Erythroblast (primary cell): ENCODE measurements around the gene MOB3A.

ENCODE experiments used
- DNase-seq, 2 experiments: peaks; one replicate each; lab custom pipeline; 2025; lab: John Stamatoyannopoulos, UW
- GATA1 ChIP-seq: IDR thresholded peaks from 2 replicates; pipeline ENCODE4 v1.6.1; 2011; ENCODE audit warnings: low read depth, mild to moderate bottlenecking, control low read depth, low read length, moderate library complexity
- POLR2A ChIP-seq: IDR thresholded peaks from 2 replicates; pipeline ENCODE4 v1.6.1; 2011; ENCODE audit warnings: mild to moderate bottlenecking, low read length

MOB3A gene

DNA sequence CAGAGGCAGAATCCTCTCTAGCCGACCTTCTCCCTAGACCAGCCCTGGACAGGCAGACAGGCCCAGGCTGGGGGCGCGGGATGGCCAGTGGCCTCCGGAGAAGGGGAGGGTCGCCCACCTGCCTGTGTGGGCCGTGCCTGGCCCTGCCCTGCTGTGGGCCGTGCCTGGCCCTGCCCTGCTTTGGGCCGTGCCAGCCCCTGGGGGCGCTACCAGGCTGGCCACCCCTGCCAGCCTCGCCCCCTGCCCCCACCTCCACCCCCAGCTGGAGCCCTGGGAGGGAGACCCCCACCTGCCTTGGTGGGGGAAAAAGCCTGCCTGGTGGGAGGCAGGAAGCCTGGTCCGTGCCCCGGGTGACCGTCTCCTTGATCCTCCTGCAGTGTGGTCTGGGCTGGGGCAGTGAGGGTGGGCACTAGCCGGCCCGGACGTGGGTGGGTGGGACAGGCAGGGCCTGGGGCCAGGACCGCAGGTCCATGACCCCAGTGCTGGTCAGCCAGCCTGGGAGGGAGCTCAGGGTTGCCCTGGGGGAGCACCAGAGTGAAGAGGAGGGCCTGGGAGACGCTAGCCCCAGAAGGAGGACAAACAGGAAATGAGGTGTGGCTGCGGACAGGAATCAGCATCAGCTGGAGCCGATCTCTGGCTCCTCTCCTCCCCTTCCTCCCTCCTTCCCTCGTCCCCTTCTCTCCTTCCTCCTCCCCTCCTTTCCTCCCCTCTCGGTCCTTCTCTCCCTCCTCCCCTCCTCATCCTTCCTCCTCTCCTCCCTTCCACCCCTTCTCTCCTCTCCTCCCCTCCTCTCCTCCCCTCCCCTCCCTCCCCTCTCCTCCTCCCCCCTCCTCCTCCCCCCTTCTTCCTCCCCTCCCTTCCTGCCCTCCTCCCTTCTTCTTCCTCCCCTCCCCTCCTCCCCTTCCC lies 39.9 kb downstream of the MOB3A start:
- DNase-seq, result peak in 1 of 2 experiments; percentile 60
- peak; percentile 38 for TF ChIP-seq POLR2A
- no peak for TF ChIP-seq GATA1

DNA sequence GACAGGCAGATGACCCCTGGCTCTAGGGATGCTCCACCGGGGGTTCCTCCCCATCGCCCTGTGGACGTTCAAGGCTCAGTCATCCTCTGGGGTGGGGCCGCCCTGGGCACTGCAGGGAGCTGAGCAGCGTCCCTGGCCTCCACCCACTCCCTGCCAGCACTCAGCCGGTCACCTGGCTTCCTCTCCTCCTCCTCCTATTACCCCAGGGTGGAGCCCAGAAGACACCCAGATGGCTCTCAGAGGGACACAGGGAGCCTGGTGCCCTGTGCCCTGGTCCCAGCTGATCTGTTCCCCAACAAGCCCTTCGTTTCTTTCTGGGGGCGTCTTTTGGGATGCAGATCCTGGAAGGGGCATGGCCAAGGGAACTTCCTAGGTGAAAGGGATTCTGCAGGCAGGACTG lies 41.4 kb downstream of the MOB3A start:
- no peak for DNase-seq
- no peak for TF ChIP-seq GATA1
- no peak for TF ChIP-seq POLR2A

DNA sequence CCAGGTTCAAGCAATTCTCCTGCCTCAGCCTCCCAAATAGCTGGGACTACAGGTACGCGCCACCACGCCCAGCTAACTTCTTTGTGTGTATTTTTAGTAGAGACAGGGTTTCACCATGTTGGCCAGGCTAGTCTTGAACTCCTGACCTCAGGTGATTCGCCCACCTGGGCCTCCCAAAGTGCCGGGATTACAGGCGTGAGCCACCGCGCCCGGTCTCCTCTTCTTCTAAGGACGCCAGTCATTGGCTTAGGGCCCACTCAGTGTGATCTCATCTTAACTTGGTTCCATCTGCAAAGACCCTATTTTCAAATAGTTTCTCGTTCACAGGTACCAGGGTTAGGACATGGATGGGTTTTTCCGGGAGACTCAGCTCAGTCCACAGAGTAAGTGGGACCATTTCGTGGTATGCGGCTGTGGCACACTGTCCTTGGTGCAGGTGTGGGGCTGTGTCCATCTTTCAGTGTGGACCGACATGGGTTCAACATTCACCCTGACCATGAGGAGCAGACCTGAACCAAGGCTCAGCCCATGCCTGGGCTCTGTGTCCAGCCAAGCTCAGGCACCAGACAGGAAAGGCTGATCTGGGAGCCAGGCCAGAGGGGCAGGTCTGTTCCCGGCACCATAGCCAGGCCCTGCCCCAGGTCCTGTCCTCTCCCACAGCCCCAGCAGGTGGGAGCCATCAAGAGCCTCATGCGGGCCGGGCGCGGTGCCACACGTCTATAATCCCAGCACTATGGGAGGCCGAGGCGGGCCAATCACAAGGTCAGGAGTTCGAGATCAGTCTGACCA lies 42.3 kb downstream of the MOB3A start:
- DNase-seq, result no peak
- no peak for TF ChIP-seq POLR2A
- TF ChIP-seq GATA1, result no peak

DNA sequence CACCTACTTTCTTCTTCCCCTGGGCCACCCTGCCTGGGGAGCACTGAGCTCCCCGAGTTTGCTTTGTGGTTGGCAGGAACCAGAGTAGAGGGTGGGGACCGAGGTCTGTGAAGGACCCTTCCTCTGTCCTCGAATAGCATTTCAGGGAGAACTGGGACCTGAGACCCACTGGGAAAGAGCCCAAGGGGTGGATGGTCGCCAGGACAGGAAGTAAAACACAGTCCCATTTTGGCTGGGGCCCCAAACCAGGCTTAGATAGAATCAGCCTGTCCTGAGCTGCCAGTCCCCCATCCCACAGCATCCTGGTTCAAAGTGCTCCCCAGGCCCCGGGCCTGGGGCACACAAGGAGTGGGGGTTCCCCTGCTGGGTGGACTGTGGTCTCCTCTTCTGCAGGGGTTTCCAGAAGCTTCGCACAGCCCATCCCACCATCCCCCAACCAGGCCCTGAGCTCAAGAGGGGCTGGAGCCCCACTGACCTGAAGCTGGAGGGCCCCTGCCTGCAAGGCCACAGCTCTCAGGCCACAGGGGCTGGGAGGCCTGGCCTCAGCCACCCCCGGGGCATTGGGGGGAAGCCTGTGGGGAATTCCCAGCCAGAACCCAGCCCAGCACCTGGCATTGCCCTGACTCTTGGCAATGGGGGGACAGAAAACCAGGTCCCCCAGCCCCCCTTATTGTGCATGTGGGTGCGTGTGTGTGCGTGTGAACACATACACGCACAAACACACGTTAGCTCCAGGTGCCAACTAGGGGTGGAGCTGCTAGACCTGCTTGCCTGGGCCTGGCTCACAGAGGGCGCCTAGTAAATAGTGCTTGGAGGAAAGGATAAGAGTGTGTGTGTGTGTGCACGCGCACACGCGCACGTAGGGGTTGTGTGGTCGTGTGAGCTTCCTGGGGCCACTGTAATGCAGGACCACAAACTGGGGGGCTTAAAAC lies 44.1 kb downstream of the MOB3A start:
- no peak for DNase-seq
- no peak for TF ChIP-seq GATA1
- no peak for TF ChIP-seq POLR2A

DNA sequence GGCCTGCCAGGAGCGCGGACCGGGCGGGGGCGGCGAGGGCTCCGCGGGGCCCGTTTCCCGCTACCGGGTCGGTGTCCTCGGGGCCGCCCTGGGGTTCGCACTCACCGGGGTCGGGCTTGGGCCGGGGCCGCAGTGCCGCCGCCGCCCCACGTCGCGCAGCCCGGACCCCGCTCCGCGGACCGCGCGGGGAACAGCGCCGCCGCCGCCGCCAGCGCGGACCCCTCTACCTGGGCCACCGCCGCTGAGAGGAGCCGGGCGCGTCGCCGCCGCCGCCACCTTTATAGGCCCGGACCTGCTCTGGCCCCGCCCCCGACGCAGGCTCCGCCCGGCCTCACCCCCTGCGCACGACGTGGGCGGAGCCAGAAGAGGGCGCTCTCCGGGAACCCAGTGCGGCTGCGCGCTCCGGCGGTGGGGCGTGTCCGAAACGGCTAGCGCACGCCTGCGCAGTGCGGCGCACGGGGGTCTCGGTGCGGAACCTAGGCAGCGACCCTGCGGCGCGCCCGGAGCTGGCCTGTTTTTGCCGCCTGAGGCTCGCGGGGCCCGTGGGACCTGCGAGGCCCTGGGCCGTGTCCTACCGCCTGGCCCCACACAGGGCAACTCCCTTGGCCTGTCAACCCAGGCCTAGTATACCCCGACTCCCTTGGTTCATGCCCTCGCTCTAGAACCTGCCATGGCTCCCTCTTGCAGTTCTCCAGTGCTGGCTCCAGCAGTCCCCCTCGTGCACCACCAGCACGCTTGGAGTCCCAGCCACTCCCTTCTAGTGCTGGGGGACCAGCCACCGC lies 44.9 kb downstream of the MOB3A start, which contains the start of gene MKNK2:
TSS of gene MKNK2 (minus strand) at position 254 of the 782 bp plus-strand sequence. CDS start 393 bp downstream, outside the sequence.
- no peak for TF ChIP-seq GATA1
- TF ChIP-seq POLR2A, result peak; percentile 99

DNA sequence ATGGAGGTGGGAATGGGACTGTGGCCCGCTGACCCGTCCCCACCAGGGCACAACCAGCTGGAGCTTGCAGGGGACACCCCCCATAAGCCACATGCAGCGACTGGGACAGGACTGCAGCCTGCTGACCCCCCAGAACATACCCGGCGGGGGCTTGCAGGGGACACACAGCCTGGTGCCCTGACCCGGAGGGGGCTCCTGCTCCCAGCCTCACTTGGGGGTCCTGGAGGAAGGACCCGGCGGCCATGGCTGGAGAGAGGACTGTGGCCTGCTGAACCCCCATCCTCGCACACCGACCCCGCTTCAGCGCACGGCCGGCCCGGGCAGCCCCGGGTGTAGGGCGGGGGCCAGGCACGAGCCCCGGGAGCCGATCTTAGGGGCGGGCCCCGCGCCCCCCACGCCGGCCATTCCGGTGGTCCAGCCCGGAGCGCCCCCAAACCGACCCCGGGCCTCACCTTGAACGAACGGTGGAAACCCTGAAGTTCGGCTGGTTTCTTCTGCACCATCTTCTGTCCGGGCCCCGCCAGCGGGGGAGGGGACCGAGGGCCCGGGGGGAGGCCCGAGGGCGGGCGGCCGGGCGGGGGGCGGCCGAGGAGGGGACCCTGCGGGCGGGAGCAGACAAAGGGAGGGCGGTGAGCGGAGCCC lies 45.7 kb downstream of the MOB3A start:
- no peak for TF ChIP-seq POLR2A
- no peak for TF ChIP-seq GATA1
- peak; percentile 76 to 79 for DNase-seq

More for the DNA sequence above, 44.9 kb downstream of the MOB3A start, which contains the start of gene MKNK2:
- peak; percentile 91 to 97 for DNase-seq

DNA sequence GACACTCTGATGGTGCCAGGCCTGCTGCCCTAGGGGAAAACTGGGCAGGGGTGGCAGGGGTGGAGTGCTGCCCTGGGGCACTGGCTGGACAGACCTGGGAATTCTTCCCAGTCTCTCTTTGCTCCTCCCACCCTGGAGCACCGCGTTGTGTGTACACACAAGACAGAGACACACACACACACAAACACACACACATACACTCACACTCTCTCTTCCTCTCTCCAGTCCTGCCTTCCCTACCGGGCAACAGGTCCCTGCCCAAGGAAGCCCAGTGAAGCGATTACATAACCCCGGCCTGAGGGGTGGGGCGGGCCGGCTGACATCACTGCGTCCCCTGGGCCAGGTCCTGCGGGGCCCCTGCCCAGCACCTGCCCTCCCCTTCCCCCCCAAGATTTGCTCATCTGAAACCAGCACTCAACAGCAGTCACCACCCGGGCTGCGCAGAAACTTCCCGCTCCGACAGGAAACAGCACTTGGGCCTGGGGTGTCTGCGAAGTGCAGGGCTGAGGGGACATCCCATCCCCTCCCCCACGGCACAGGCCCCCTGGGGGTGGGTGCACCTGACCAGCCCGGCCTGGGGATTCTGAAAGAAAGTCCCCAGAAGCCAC lies 46.3 kb downstream of the MOB3A start:
- TF ChIP-seq POLR2A (peak; percentile 51), GATA1 (no peak)
- DNase-seq, result peak; percentile 74 to 87

DNA sequence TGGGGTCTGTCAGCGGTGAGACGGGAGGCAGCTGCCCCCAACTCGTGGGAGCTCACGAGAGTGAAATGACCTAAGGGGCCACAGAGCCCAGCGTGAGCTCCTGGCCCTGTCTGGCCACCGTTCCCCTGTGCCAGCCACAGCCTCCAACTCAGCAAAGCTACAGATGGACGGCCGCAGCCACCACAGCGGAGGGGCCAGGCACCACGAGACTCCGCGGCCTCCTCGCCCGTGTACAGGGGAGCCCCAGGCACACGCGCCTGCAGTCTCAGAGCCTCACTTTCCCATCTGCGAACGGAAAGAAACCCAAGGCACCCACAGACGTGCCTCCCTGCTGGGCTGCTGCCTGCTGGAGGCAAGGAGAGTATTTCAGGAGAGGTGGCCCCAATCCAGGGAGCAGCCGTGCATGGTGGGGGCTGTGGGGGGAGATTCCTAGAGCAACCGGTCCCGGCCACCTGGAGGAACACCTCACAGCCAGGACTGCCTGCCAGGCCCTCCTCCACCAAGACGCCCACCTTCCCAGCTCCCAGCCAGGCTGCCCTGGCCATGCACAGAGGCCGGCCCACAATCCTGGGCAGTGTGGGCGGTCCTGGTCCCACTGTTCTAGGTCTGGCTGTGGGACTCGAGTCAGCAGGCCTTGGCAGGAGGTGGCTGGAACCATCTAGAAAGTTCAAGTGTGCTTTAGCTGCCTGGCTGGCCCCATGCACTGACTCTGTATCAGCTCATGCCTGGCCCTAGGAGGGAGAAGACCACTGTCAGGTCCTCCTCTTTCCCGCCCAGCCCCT lies 47.0 kb downstream of the MOB3A start:
- TF ChIP-seq GATA1 (no peak), POLR2A (no peak)
- peak; percentile 64 to 72 for DNase-seq

DNA sequence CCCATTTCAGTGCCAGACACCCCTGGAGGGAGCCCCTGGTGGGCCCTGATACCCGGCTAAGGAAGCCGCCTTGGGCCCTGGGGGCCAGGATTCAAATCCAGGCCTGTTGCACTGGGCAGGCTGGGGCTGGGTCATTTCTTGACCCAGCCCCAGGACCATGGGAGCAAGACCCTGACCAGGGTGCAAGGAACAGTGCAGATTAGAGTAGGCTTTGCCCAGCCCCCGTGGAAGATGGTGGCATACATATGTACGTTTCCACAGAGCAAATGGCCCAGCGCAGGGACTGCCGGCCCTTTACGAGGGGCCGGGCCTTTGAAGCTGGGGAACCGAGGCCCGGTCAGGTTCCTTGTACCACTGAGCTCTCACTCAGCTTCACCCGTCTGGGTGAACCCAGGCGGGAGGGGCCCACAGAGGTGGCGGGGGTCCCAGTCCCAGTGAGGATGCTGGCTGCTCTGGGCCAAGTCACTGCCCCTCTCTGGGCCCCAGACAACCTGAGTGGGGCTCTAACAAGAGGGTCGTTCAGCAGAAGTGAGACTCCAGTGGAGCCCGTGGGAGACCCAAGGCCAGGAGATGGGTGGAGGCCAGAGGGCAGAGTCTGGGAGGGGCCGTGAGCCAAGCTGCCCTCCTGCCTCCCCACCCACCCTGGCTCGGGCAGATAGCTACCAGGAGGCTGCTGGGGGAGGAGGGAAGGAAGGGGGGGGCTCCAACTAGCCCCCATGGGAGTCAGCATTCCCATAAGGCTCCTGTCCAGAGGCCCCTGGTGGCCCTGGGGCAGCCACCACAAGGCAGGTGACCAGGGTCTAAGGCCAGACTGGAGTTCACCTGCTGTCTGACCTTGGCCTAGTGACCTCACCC lies 47.8 kb downstream of the MOB3A start:
- DNase-seq, result peak; percentile 78 to 81
- TF ChIP-seq GATA1 (no peak), POLR2A (peak; percentile 14)
